Measurements from ENCODE around the gene DHPS.
"Not testable (repeated sequence)": the region's sequence is repeated elsewhere in the genome, so short reads cannot be mapped to it uniquely, and the experiment has no call there.

DHPS gene

DNA sequence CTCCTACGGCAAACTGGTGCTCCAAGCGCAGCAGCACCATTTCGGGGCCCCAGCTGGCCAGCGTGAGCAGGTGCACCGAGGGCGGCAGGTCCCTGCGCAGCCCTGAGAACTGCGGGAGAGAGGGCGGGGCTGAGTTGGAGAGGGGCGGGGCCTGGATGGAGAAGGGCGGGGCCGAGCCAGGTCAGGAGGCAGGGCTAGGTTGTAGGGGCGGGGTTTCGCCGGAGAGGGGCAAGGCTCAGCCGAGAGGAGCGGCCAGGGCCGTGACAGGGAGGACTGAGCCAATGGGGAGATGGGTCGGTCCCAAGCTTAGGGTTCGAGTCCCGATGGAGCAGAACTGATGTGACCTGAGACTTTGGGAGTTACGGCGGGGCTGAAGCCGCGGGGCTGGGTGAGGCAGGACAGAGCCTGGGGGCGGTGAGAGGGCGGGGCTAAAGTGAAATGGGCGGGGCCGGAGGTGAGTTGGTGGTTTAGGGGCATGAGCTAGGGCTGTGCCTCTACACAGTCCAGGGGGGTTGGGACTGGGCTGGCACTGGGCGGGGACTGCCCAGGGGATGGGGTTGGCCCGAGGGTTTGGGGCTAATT, 34.1 kb downstream of the DHPS start:
- no peak for DNase-seq (ENCODE audit: low read depth in 1 of 2, low spot score in 1 of 2)

DNA sequence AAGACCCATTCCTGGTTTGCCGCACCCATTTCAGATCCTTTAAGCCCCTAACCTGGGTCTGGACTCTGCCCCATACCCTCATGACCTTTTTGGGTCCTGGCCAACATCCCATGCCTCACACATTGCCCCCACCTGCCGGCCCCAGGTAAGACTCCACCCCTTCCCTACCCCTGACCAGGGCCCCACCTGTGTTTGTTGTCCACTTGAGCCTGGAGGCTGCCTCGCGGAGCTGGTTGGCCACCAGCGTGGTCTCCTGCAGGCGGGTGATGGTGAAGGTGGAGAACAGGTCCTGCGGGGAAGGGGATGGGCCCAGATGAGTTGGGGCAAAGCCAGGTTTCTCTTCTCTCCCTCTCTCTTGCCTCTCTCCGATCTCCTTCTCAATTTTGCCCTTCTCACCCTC, 34.6 kb downstream of the DHPS start:
- DNase-seq (ENCODE audit: low read depth in 1 of 2, low spot score in 1 of 2), result no peak

DNA sequence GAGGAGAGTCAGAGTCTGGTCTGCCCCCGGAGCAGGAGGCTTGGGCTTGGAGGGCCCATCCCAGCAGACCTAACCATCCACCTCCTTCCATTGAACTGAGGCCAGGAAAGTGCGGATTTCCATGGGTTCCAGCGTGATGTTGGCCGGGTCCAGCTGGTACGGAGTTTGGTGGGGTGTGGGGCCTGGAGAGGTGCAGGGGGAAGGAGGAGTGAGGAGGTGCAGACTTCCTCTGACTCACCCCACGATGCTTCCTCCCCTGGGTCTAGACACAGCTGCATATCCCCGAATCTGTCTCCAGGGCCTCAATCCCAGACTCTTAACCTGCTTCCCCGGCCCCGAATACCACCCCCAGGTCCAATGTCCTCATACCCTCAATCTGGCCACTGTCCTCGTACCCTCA, 35.1 kb downstream of the DHPS start:
- no peak for DNase-seq (ENCODE audit: low read depth in 1 of 2, low spot score in 1 of 2)

DNA sequence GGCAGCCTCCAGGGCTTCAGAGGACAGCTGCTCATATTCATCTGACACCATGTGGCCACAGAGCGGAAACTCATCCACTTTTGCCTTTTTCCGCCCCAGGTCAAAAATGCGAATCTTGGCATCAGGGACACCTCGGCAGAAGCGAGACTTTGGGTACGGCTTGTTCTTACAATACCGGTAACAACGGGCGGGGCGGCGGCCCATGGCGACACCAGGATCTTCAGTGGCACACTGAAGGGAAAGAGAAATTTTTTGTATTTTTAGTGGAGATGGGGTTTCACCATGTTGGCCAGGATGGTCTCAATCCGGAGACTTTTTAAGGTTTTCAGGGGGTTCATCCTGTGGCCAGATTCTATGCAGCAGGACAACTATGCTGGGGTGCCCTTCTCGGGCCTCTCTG, 38.0 kb downstream of the DHPS start:
- DNase-seq (ENCODE audit: low read depth in 1 of 2, low spot score in 1 of 2), result not testable (repeated sequence)

DNA sequence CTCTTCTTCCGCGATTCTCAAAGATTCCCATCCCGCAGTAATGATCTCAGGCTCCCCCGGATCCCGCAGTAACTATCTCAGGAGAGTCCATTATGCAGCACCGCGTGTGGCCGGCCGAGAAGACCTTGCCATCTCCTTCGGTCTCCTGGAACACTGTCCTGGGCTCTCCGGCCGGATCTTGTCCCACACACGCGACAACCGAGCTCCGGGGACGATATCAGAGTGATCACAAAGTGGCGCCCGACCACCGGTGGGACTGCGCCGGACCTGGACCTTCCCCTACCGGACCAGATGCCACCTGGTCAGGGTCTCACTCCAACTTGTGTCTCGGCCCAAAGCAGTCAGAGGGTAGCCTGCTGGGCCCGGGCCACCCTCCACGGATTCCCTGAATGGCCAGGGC, 39.2 kb downstream of the DHPS start:
- DNase-seq (ENCODE audit: low read depth in 1 of 2, low spot score in 1 of 2), result no peak

DNA sequence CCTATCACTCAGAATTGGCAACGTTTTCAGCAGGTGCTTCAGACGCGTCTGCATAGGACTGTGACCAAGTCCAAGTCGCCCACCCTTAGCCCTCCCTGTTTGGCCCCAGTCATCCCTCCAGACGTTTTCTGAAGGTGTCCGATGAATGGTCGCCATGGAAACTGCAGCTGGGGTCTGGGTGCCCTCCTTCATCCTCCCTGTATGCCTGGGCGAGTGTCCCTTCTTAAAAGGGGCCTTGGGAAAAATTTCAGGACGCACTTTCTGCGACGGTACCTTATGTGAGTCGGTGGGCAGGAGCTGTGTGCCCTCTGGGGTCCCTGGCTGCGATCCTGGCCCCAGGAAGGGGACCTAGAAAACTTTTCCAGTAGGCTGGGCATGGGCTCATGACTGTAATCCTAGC, 40.2 kb downstream of the DHPS start:
- DNase-seq (ENCODE audit: low read depth in 1 of 2, low spot score in 1 of 2), result no peak

DNA sequence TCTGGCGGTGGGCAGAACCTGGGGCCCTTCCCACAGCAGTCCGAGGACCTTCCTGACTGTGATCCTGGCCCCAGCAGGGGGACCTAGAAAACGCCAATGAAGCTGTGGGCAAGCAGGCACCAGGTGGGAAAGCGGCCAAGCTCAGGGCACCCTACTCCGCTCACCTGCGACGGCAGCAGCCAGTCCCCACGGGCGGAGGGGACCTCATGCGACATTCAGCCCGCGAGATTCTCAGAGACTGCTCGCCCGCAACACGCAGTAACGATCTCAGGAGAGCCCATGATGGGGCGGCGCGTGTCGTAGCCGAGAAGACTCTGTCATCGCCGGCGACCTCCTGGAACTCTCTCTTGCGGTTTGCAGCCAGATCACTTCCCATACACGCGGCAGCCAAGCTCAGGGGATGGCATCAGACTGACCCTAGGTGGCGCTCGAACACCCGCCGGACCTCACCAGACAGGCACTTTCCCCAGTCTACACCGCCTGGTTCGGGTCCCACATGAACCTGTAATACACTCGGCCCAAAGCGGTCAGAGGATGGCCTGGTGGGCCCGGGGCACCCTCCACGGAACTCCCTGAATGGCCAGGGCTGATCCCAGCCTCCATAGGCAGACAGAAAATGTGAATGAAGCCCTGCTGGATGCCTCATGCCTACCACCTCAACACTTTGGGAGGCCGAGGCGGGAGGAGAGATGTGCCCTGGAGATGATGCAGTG, 41.6 kb downstream of the DHPS start:
- peak; percentile 75 for DNase-seq (ENCODE audit: low read depth in 1 of 2, low spot score in 1 of 2)

DNA sequence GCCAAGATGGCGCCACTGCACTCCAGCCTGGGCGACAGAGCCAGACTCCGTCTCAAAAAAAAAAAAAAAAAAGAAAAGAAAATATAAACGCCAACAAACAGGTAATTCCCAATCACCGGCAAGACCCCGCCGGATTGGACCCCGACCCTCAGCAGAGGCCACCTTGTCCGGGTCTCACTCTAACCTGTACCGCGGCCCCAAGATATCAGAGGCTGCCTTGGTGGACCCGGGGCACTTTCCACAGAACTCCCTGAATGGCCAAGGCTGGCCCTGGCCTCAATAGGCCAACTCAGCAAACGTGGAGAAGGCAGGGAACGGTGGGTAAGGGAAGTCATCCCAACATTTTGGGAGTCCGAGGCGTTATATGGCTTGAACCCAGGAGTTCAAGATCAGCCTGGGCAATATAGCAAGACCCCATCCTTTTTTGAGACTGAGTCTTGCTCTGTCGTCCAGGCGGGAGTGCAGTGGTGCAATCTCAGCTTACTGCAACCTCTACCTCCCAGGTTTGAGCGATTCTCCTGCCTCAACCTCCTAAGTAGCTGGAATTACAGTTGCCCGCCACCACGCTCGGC, 43.0 kb downstream of the DHPS start:
- DNase-seq (ENCODE audit: low read depth in 1 of 2, low spot score in 1 of 2), result no peak

DNA sequence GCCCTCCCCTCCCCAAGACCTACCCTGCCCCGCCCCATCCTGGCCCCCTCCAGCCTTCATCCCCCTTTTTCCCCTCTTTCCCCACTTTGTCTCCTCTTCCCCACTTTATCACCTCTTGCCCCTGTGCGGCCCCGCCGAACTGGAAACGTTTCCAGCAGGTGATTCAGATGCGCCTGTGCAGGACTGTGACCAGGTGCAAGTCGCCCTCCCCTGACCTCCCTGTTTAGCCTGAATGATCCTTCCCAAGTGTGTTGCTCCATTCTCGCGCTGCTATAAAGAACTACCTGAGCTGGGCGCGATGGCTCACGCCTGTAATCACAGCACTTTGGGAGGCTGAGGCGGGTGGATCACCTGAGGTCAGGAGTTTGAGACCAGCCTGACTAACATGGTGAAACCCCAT, 45.0 kb downstream of the DHPS start:
- no peak for DNase-seq (ENCODE audit: low read depth in 1 of 2, low spot score in 1 of 2)

DNA sequence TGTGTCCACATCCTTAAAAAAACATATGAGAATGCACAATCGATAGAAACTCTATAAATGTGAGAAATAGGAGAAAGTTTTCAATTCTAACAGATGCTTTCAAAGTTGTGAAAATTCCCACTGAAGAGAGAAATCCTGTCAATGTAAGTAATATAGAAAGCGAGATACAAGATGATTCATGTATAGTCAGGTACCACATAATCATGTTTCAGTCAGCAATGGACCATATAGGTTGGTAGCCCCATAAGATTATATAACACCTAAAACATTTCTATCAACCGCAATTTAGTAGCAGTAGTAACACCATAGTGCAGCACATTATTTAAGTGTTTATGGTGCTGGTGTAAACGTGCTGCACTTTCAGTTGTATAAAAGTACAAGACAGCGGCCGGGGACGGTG, 52.5 kb downstream of the DHPS start:
- no peak for DNase-seq (ENCODE audit: low read depth in 1 of 2, low spot score in 1 of 2)

DNA sequence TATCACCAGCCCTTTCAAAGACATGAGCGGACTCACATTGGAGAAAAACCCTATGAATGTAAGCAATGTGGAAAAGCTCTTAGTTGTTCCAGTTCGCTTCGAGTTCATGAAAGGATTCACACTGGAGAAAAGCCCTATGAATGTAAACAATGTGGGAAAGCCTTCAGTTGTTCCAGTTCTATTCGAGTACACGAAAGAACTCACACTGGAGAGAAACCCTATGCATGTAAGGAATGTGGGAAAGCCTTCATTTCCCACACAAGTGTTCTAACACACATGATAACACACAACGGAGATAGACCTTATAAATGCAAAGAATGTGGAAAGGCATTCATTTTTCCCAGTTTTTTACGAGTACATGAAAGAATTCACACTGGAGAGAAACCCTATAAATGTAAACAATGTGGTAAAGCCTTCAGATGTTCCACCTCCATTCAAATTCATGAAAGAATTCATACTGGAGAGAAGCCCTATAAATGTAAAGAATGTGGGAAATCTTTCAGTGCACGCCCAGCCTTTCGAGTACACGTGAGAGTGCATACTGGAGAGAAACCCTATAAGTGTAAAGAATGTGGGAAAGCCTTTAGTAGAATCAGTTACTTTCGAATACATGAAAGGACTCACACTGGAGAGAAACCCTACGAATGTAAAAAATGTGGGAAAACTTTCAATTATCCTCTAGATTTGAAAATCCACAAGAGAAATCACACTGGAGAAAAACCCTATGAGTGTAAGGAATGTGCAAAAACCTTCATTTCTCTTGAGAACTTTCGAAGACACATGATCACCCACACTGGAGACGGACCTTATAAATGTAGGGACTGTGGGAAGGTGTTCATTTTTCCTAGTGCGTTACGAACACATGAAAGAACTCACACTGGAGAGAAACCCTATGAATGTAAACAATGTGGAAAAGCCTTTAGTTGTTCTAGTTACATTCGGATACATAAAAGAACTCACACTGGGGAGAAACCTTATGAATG, 53.3 kb downstream of the DHPS start:
- no peak for DNase-seq (ENCODE audit: low read depth in 1 of 2, low spot score in 1 of 2)

DNA sequence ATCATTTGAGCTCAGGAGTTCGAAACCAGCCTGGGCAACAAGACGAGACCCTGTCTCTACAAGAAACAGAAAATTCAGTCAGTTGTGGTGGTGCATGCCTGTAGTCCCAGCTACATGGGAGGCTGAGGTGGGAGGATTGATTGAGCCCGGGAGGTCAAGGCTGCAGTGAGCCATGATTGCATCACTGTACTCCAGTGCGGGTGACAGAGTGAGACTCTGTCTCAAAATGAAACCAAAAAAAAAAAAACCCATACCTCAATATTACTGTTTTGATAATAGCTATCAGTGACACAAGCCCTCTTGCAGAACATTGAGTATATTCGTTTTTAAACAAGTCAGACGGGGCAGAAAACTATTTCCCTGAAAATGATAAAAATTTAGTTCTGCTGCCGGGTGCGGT, 54.7 kb downstream of the DHPS start:
- no peak for DNase-seq (ENCODE audit: low read depth in 1 of 2, low spot score in 1 of 2)
